ENCODE measurements around the gene TOB1.

DNA sequence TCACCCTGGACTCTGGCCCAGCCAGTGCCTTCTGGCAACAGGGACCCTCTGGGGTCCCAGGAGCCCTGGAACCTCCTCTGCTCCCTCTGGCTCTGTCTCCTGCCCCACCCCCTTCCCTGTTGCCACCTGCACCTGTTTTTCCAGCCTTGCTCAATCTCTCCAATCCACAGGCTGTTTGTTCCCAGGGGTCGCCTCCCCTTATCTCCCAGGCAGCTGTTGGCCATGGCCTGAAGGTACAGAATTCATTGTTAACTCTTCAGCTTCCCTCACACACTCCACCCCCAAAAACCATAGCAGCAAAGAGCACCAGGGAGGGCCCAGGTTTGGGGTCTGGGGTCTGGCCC is 39.3 kb upstream of the TOB1 start:
- TF ChIP-seq, protein P1, sequence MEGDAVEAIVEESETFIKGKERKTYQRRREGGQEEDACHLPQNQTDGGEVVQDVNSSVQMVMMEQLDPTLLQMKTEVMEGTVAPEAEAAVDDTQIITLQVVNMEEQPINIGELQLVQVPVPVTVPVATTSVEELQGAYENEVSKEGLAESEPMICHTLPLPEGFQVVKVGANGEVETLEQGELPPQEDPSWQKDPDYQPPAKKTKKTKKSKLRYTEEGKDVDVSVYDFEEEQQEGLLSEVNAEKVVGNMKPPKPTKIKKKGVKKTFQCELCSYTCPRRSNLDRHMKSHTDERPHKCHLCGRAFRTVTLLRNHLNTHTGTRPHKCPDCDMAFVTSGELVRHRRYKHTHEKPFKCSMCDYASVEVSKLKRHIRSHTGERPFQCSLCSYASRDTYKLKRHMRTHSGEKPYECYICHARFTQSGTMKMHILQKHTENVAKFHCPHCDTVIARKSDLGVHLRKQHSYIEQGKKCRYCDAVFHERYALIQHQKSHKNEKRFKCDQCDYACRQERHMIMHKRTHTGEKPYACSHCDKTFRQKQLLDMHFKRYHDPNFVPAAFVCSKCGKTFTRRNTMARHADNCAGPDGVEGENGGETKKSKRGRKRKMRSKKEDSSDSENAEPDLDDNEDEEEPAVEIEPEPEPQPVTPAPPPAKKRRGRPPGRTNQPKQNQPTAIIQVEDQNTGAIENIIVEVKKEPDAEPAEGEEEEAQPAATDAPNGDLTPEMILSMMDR (IDR thresholded peaks at IDR 0.05): no peak
- TF ChIP-seq EP300 (IDR thresholded peaks at IDR 0.05): no peak
